ENCODE results near the gene SHROOM3. TPM values are rescaled to one million over a fixed set of nuclear protein-coding genes. Genes with fewer than 3 reads are reported as not detected.

The SHROOM3 gene
- total RNA-seq, 2 experiments from 2014 or later = not detected

- Mint-ChIP-seq H3K27ac (no peak overlapping the region), H3K9me3 (no peaks in the 10 kb centered on the region), H3K36me3 (ENCODE audit: low read depth) (no peaks in the 10 kb centered on the region), H3K4me3 (no peak overlapping the region), H3K27me3 (peaks cover 34% of the 10 kb centered on the region), H3K4me1 (peaks cover 8% of the 10 kb centered on the region)
- CTCF ChIA-PET = interaction anchor here (0.6 to 1.2 kb wide), 3 partner anchors 13 to 256 kb away, joined by 3 read pairs; no protein-coding TSS in a partner anchor
- DNase-seq = no peak
- POLR2A ChIA-PET = no interaction called here
These were observed 325.2 kb downstream of the SHROOM3 start for GRCh38 chr4:76760193-76760592.

DNA sequence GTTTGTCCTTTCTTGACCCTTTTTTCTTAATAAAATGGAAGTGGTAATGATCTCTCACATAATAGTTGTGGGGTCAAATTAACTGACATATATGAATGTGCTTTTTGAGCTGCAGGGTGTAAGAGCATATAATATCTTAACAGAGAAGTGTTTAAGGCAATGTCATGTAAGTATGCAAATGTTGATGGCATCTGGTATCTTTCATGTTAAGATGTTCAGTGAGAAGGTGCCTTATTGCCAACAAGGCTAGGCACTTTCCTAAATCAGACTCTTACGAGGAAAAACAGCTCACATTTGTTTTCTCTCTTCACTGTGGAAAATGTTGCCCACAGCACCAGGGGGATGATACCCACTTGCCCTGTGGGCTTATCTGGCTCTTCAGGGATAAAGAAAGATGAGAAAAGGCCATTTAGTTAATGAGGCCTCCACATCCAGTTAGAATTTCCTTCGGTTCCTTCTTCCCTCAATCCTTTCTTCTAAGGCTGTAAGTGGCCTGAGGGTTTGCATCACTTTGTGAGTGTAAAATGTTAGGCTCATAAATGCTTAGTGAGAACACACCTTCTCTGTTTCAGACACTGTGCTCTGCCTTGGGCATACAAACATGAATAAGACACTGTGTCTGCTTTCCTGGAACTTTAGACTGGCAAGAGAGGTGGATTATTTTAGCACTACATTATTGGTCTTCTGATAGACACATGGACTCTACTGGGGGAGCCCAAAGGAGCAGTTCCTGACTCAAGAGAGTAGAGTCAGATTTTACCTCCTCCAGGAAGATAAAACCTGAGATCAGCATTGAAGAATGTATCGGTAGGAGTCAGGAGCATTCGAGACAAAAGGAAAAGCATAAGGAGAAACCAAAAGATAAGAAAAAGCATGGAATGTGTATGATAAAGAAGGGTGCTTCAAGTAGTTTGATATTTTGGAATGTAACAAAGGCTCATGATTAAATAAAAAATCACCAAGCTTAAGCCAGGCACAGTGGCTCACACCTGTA, 327.4 kb downstream of the SHROOM3 start:
- Mint-ChIP-seq H3K4me3 (no peak overlapping the region), H3K4me1 (peaks cover 17% of the 10 kb centered on the region), H3K9me3 (no peaks in the 10 kb centered on the region), H3K36me3 (ENCODE audit: low read depth) (no peaks in the 10 kb centered on the region), H3K27ac (no peak overlapping the region), H3K27me3 (peaks cover 40% of the 10 kb centered on the region)
- CTCF ChIA-PET = no interaction called here
- POLR2A ChIA-PET = no interaction called here
- DNase-seq = no peak

DNA sequence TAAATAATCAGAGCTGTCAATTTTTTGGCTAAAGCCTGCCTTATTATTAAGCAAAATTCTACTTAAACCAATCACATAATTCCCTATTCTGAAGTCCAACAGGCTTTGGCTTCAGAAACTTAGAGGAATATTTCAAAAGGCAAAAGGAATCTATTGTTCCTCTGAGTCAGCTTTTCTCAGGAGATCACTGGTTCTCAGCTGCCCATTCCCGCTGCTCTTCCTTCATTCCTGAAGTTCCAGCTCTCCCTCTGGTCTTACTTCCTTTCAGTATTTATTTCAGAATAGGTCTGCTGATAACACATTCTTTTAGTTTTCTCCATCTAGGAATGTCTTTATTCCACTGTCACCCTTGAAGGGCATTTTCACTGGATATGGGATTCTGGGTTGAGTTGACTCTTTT, 329.2 kb downstream of the SHROOM3 start:
- CTCF ChIA-PET = no interaction called here
- peaks cover 12% of the 10 kb centered on the region for H3K4me1 Mint-ChIP-seq
- H3K36me3 Mint-ChIP-seq (ENCODE audit: low read depth) = no peaks in the 10 kb centered on the region
- H3K27ac Mint-ChIP-seq = no peak overlapping the region
- no peak for DNase-seq
- peaks cover 45% of the 10 kb centered on the region for H3K27me3 Mint-ChIP-seq
- POLR2A ChIA-PET = no interaction called here
- H3K4me3 Mint-ChIP-seq = no peak overlapping the region
- H3K9me3 Mint-ChIP-seq = no peaks in the 10 kb centered on the region

DNA sequence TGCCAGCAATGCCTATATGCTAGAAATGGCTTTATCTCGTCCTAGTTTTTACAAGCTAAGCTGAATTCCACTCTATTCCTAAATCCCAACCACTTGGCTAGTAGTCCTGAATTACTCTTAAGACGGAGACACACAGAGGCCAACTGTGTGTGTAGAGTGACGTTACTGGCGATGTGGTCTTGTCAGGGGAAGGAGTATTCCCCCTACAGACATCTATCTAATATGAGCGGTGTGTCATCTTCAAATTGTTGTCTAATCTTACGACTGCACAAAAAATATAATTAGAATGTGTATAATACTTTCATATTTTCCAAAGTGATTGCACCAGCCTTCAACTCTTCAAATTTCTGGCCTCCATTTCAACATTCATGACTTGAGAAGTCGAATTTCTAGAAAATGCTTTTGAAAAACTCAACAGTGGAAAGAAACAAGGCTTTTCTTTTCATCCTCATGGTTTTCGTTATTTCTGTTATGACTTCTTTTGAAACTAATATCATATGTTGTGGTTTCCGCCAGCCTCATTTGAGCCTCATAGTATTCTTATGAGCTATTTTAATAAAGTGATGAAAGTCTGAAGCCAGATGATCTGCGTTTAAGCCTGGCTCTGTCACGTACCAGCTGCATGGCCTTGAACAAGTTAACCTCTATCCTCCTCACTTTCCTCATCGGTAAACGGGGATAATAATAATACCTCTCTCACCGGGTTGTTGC, 330.6 kb downstream of the SHROOM3 start:
- H3K4me1 Mint-ChIP-seq = peaks cover 9% of the 10 kb centered on the region
- H3K9me3 Mint-ChIP-seq = no peaks in the 10 kb centered on the region
- POLR2A ChIA-PET = no interaction called here
- no peak for DNase-seq
- H3K4me3 Mint-ChIP-seq = no peak overlapping the region
- CTCF ChIA-PET = interaction anchor here (0.6 to 1.0 kb wide), 2 partner anchors 9 to 235 kb away, joined by 3 read pairs; no protein-coding TSS in a partner anchor
- H3K27ac Mint-ChIP-seq = no peak overlapping the region
- no peaks in the 10 kb centered on the region for H3K36me3 Mint-ChIP-seq (ENCODE audit: low read depth)
- peaks cover 36% of the 10 kb centered on the region for H3K27me3 Mint-ChIP-seq

DNA sequence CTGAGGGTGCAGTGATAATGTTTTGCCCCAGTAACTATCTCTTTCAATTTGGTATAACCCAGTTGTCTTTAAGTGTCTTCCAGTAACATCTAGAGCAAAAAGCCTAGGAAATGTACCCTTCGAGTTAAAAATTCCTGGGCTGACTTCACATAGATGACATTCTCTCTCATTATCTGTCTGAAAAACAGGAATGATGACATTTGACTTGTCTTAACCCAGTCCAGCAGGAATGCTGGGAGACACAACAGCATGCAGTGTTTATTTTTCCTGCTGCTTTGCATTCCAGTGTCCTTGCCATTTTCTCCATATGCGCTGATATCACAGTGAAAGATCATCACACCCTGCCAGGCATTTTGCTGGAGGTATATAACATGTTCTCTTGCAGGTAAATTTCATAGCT, 333.0 kb downstream of the SHROOM3 start:
- ChIA-PET CTCF (no interaction called here), POLR2A (no interaction called here)
- H3K27me3 Mint-ChIP-seq = peaks cover 19% of the 10 kb centered on the region
- no peak overlapping the region for H3K27ac Mint-ChIP-seq
- DNase-seq = no peak
- no peak overlapping the region for H3K4me3 Mint-ChIP-seq
- peaks cover 13% of the 10 kb centered on the region for H3K4me1 Mint-ChIP-seq
- H3K36me3 Mint-ChIP-seq (ENCODE audit: low read depth) = no peaks in the 10 kb centered on the region
- no peaks in the 10 kb centered on the region for H3K9me3 Mint-ChIP-seq

DNA sequence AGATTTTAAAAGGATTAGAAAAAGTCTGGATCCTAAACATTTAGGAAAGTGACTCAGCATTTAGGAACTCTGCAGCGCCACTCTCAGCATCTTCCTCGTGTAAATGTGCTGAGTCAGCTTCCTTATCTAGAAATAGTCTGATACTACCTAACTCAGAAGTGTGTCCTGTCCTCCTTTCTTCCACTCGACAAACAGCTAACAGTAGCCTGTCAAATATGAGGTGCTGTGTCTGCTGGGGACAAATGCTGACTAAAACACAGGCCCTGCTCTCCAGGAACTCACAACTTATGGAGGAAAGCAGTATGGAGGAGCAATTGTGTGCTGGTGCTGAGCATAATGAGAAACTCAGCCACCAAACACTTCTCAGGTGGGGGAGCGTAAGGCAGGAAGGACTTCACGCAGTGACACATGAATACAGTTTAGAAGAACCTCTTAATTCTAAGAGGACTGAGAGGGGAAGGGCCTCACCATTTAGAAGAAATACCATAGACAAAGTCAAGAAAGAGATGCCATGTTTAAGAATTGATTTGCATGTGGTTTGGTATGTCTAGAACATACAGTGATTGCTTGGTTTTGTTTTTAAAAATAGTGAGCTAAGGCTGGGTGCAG, 337.6 kb downstream of the SHROOM3 start:
- no peak overlapping the region for H3K27ac Mint-ChIP-seq
- H3K36me3 Mint-ChIP-seq (ENCODE audit: low read depth) = no peaks in the 10 kb centered on the region
- H3K4me3 Mint-ChIP-seq = no peak overlapping the region
- H3K27me3 Mint-ChIP-seq = peaks cover 13% of the 10 kb centered on the region
- ChIA-PET CTCF (interaction anchor here (1.0 to 1.2 kb wide), 2 partner anchors 13 to 272 kb away, joined by 3 read pairs; no protein-coding TSS in a partner anchor), POLR2A (no interaction called here)
- no peaks in the 10 kb centered on the region for H3K9me3 Mint-ChIP-seq
- DNase-seq = no peak
- peaks cover 4% of the 10 kb centered on the region for H3K4me1 Mint-ChIP-seq

DNA sequence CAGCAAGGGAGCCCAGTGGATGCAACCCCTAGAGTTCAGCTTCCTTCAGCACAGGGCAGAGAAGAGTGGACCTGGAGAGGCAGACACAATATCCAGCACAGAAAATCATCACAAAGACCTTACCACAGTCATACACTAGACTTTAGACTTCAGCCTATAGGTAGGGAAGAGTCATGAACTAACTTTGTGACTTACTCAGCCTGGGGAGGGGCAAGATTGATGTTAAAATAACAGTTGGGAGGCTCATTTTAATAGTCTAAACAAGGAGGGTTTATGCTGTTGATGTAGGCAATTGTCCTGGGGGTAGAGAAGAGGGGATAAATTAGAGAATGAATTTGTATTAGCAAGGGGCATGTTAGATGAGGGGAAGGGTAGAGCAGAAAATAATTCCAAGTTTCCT, 338.7 kb downstream of the SHROOM3 start:
- H3K4me1 Mint-ChIP-seq = peaks cover 4% of the 10 kb centered on the region
- H3K27ac Mint-ChIP-seq = no peak overlapping the region
- CTCF ChIA-PET = interaction anchor here (1.0 to 1.2 kb wide), 2 partner anchors 14 to 271 kb away, joined by 3 read pairs; no protein-coding TSS in a partner anchor
- no peak for DNase-seq
- POLR2A ChIA-PET = no interaction called here
- H3K4me3 Mint-ChIP-seq = no peak overlapping the region
- no peaks in the 10 kb centered on the region for H3K36me3 Mint-ChIP-seq (ENCODE audit: low read depth)
- H3K9me3 Mint-ChIP-seq = no peaks in the 10 kb centered on the region
- H3K27me3 Mint-ChIP-seq = peaks cover 7% of the 10 kb centered on the region

GRCh38 chr4:76779740-76780459, 344.9 kb downstream of the SHROOM3 start:
- Mint-ChIP-seq H3K36me3 (ENCODE audit: low read depth) (no peaks in the 10 kb centered on the region), H3K4me3 (no peak overlapping the region), H3K9me3 (no peaks in the 10 kb centered on the region), H3K27me3 (peaks cover 4% of the 10 kb centered on the region), H3K4me1 (peaks cover 6% of the 10 kb centered on the region), H3K27ac (no peak overlapping the region)
- ChIA-PET CTCF (no interaction called here), POLR2A (no interaction called here)
- no peak for DNase-seq

DNA sequence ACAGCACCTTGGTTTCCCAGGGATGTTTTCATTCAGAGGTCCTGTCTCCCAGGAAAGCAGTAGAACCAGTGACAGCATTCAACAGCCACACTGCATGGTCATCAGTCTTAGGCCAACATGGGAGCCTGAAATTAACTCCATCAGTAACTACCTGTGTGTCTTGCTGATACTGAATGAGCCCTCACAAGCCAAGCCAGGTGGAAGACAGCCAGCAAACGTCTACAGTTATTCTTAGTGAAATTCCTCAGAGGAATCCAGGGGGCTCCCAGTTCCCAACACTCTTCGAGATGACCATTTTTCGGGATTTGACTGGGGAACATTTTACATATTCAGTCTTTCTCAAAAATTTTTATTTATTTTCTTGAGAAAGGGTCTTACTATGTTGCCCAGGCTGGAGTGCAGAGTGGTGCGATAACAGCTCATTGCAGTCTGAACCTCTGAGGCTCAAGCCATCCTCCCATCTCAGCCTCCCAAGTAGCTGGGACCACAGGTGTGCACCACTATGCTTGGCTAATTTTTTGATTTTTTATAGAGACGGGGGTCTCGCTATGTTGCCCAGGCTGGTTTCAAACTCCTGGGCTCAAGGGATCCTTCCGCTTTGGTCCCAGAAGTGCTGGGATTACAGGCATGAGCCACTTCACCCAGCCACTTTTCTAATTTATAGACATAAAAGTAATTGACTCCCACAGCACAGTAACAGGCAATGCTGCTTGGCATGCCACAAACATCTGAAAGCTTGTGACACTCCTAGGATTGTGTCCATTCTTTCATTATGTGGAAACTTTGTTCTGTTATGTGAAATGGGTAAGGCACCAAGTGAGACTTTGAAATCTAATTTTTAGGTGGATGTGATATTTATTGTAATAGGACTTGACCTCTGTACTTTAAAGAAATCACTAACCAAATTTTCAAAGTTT, 346.0 kb downstream of the SHROOM3 start:
- peaks cover 6% of the 10 kb centered on the region for H3K4me1 Mint-ChIP-seq
- peaks cover 4% of the 10 kb centered on the region for H3K27me3 Mint-ChIP-seq
- POLR2A ChIA-PET = no interaction called here
- no peaks in the 10 kb centered on the region for H3K36me3 Mint-ChIP-seq (ENCODE audit: low read depth)
- DNase-seq = no peak
- no peak overlapping the region for H3K27ac Mint-ChIP-seq
- H3K4me3 Mint-ChIP-seq = no peak overlapping the region
- H3K9me3 Mint-ChIP-seq = no peaks in the 10 kb centered on the region
- CTCF ChIA-PET = no interaction called here

GRCh38 chr4:76781698-76782595, 346.9 kb downstream of the SHROOM3 start:
- H3K27me3 Mint-ChIP-seq = peaks cover 1% of the 10 kb centered on the region
- peaks cover 6% of the 10 kb centered on the region for H3K4me1 Mint-ChIP-seq
- ChIA-PET CTCF (interaction anchor here (0.6 to 1.0 kb wide), 2 partner anchors 22 to 1312 kb away, joined by 3 to 4 read pairs; no protein-coding TSS in a partner anchor), POLR2A (no interaction called here)
- H3K9me3 Mint-ChIP-seq = no peaks in the 10 kb centered on the region
- no peak overlapping the region for H3K4me3 Mint-ChIP-seq
- H3K36me3 Mint-ChIP-seq (ENCODE audit: low read depth) = no peaks in the 10 kb centered on the region
- DNase-seq = no peak
- no peak overlapping the region for H3K27ac Mint-ChIP-seq

DNA sequence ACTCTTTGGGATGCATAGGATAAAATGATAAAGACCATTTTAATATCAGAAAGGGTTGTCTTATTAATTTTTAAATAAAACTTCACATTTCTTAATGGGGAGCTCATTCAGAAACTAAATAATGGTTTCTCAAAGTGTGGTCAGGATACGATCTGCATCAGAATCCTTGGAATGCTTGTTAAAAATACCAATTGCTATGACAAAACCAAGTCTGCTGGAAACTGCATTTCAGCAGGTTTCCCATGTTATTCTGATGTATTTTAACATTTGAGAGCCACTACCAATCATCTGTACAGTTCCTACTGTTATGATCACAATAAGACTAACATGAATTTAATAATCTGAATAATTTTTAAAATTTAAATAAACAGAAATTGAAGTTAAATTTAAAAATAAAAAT, 347.8 kb downstream of the SHROOM3 start:
- CTCF ChIA-PET = interaction anchor here (1.0 kb wide), 1 partner anchor 23 kb away, joined by 3 read pairs; no protein-coding TSS in a partner anchor
- no peaks in the 10 kb centered on the region for H3K36me3 Mint-ChIP-seq (ENCODE audit: low read depth)
- H3K4me3 Mint-ChIP-seq = no peak overlapping the region
- DNase-seq = no peak
- POLR2A ChIA-PET = no interaction called here
- no peak overlapping the region for H3K27ac Mint-ChIP-seq
- peaks cover 6% of the 10 kb centered on the region for H3K4me1 Mint-ChIP-seq
- no peaks in the 10 kb centered on the region for H3K9me3 Mint-ChIP-seq
- H3K27me3 Mint-ChIP-seq = no peaks in the 10 kb centered on the region
